HG03520 (cell line): ENCODE results near the gene NANOS3.
A peak's percentile ranks its signal among the peaks of the same experiment; 100 is the strongest.
"Not testable (repeated sequence)": the region's sequence is repeated elsewhere in the genome, so short reads cannot be mapped to it uniquely, and the experiment has no call there.

ENCODE experiments used
- ATAC-seq: cut with Tn5 transposase; IDR thresholded peaks from one replicate; pipeline ENCODE4 v1.9.1; 2021; ENCODE audit warnings: mild to moderate bottlenecking, moderate library complexity; ENCODE audit not compliant: unreplicated experiment

Gene NANOS3

DNA sequence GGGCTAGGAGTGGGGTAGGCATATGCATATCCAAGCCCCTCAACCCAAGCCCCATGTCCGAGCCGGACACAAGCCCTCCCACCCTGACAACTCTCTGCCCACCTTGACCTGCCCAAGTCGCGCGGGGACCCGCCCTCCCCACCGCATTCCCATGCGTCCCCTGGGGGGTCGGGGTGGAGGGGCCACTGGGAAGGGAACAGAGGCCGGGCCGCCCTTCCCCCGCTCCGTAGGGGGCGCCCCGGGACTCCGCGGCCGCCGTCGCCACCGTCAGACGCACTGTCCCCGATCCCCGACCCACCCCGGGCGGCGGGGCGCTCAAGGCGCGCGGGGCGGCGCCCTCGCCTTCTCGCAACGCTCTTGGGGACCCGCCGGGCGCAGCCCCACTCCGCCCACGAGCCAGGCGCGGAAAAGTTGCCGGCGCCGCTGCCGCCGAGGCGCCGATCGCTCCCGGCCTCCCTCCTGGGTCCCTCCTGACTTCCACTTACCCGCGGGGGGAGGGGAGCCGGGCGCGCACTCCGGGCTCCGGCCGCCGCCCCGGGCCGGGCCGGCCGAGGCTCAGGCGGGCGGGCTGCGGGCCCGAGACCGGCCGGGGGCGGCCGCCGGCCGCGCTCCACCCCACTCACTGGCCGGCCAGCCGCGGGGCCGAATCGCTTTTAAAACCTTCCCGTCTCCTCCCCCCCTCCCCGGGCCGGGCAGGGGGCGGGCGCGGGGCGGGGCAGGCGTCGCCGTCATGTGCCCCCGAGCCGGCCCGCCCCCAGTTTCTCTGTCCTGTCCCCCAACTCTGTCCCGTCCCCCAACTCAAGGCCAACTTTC lies 34.4 kb upstream of the NANOS3 start:
- ATAC-seq = no peak

DNA sequence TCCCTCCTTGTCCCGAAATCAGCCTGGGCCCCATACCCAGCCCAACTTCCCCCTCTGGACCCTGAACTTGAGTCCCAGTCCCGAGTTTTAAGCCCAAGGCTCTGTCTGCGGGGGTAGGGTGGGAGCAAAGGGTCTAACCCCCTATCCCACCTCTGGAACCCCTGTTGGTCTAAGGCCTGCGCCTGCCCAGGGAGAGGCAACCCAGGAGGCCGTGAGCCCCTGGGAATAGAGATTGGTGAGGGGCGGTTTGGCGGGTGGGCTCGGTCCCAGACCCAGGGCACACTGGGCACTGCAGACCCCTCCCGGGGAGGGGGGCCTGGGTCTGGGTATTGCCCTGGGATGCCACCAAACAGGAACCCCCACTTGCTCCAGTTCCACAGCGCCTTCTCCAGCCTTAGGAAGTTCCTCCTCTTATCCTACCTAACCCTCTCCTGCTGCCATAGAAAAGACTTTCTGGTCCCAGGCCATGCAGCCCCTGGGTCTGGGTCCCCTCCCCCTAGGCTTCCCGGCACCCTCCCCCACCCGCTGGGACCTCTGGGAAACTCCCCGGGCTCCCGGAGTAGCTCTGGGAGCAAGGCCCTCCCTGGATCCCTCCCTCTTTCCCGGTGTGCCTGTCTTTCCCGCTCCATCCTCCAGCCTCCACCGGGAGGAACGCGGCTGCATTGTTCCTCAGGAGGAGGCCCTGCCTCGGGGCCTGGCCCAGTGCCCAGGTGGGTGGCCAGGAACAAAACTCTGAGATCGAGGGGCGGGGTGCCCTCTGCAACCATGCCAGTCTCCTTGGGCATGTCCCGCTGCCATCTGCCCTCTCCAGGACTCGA lies 33.6 kb upstream of the NANOS3 start:
- no peak for ATAC-seq

DNA sequence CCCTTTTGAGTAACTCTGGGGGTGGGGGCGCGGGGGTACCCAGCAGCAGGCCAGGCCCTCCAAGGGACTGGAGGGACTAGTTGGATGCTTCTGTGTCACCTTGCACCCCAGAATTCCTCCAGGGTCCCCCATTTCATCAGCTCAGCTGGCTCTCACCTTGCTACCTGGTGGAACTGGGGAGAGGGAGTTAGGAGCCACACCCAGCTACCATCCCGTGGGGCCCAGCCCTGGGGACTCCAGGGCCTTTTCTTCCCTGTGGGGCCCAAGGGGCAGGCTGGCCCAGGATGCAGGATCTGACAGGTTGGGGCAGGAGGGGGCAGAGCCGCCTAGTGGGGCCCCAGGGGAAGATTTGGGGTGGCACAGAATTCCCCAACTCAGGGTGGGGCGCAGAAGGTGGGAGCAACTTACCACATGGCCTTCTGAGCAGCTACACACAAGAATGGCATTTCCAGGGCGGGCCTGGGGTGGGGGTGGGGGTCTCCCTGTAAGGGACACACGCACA lies 32.8 kb upstream of the NANOS3 start:
- no peak for ATAC-seq

DNA sequence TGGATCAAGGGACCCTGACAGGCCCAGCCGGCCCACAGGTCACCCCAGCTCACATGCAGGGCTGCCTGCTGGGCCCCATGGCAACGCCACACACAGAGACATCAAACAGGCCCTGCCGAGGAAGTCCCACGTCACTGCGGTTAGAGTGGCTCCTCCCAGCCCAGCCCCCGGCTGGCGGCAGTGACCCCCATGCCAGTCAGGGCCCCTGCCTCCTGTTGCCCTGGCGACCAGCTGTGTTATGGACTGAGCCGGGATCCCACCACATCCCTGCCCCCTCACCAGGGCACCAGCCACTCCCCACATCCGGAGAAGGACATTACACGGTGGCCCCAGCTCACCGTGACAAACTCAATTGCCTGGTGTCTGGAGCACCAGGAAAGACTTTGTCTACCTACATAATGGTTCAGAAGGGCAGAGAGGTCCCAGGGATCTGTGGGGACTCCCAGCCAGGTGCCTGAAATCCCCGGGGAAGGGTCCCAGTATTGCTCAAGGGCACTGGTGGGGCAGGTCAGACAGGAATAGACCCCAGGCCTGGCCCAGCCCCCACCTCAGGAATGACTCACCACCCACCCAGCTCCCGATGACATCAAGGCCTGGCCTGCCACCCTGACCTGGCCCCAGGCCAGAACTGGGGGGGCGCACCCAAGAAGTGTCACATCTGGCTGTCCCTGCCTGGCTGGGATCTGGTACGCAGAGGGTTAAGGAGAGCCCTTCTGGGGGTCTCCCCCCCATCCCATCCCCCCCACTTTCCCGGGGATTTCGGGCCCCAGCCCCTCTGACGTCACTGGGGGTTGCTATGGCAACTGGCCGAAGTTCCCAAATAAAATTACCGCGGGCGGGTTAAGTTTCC lies 30.2 kb upstream of the NANOS3 start:
- peak; percentile 41 for ATAC-seq

DNA sequence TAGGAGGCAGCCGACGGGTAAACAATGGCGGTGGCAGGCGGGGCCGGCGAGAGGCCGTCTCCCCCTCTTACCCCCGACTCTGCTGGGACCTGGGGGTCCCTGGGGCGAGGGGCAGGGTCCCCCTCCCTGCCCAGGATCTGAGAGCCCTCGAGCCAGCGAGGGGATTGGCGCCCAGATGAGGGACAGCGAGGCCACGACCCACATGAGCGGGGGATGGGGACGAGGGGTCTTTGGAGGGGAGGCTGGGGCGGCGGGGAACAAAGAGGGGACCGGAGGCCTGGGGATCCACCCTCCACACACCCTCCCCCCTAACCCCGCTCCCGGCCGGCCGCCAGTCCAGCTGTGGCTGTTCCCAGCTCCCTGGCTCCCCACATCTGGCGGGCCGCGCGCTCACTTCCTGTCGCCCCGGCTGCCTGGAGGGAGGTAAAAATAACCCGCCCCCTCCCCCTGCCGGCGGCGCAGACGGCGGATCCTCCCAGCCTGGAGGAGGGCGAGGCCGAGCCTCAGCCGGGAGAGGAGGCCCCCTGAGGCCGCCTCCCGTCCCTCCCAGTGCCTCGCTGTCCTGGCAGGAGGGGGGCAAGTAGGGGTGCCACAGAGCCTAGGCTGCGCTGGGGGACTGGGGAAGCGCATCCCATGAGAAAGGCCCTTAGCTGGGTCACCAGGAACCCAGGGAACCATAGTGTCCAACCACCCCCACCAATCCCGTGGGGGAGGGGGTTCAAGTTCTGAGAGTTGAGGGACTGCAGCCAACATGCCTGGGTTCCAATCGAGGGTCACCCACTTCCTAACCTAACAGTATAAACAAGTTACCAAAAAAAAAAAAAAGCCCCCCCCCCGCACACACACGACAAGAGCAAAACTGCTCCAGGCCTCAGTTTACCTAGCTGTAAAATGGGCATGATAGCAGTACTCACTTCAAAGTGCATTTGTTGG lies 29.3 kb upstream of the NANOS3 start:
- ATAC-seq = no peak

DNA sequence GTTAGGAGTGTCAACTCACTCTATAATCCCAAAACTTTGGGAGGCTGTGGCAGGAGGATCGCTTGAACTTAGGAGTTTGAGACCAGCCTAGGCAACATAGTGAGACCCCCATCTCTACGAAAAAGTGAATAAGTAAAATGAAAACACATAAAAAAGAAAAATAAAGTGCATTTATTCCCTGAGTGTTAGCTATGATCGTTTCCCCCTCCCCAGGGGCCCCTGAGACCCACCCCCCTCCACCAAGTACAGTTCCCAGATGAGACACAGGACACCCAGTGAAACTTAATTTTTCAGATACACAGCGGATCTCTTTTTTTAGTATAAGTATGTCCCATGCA lies 28.6 kb upstream of the NANOS3 start:
- ATAC-seq = no peak

DNA sequence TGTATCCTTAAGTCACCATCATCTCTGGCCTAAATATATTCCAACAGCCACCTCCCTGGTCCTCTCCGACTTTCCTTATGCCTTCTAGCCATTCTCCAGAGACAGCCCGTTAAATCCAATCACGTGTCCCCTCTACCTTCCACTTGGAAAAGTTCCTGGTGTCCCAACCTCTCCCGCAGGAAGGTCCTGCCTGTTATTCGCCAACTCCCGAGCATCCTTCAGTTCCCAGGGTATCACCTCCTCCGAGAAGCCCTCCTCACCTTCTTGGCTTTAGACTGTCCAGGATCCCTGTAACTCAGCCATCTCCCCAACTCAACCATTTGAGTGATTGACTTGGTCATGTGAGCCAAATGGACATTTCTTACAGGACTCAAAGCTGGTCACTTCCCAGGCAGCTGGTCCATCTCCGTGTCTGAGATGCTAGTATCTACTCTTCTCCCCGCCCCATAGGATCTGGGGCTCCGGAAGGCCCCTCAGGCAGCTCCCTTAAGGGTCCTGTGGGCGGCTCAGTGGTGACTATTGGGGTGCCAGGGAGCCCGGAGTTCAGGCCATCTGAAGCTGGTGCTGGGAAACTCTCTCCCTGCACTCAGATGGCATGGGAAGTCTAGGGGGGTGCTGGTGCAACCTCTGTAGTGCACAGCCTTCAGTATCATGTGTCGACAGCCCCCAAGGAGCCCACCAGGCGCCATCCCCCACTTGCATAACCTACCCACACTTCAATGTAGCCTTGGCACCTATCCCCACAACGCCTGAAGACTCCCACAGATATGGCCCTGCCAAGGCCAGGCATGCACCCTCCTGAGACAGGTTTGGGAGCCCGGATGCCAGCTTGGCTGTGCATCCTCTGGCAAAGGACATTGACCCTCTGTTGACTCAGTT lies 27.9 kb upstream of the NANOS3 start:
- ATAC-seq = no peak

DNA sequence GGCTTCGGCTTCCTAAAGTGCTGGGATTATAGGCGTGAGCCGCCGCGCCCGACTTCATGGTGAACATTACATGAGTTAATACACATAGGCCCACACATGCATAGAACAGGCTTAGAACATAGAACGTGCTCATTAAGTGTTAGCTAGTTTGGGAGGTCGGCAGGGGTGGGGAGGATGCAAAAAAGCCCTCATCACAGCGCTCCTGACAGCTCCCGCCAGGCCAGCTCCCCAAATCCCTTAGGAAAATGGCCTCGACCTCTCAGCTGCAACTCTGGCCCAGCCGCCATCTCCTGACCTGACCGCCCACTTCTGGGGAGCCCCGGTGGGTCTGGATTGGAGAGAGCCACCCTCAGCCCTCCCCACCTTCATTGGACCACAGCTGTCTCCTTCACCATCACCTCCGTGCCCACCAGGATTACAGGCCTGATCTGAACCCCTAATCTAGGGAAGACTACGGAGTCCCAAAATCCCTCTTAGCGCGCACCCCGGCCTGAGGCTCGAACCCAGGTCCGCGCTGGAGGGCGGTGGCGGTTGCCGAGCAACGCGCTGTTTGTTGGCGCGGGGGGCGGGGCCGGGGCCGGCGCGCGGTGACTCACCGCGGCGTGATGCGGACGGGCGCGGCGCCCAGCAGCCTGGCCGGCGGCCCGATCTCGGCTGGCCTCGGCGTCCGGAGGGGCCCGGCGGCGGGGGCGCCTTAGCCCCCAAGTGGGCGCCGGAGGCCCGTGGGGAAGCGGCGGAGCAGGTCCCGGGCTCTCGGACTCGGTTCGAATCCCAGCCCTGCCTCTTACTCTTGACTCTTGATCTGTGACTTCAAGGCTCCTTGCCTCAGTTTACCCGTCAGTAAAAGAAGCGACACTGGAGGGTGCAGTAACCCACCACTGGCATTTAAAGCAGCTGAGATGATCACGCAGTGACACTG lies 26.7 kb upstream of the NANOS3 start:
- ATAC-seq = no peak

DNA sequence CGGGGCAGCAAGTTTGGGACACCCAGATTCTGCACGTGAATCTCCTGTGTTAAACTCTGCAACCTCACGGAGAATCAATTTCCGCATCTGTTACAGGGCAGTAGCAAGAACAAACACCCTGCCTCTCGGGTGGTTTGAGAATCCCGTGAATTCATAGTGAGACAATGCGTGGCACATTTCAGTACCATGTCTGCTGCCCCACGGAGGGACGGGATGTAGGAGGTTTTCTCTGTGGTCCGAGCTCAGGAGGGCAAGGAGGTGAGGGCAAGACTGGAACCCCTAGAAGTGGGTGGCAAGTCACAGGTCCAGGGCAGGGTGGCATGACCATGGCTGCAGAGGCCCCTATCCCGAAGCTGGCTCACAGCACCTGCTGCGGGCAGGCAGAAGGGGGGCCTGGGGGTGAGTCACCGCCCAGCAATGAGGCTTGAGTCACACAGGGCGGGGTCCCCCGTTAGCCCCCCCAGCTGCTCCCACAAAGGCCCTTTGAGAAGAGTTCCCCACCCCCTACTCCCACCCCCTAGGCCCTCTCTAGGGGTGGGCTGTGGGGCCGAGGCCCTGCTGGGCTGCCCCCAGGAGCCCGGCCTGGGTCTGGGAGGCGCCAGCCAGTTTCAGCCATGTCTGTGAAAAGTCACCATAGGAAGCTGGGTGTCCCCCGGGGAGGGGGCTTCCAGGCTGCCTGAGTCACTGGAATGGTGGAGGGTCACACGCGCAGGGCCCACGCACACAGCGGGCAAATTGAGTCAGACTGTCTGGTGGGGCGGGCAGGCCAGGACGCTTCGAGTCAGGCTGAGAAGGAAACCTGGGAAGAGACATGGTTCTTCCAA lies 25.8 kb upstream of the NANOS3 start:
- ATAC-seq = no peak

DNA sequence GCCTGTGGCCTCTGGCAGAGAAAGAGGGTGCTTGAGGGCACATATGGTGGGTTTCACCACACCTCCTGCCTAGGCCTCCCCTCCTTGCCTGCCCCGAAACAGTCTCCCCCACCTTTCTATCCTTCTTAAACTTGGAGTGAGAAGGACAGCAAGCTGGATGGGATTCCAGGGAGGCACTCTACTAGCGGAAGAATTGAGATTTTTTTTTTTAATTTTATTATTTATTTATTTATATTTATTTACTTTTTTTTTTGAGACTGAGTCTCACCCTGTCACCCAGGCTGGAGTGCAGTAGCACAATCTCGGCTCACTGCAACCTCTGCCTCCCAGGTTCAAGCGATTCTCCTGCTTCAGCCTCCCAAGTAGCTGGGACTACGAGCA lies 25.2 kb upstream of the NANOS3 start:
- ATAC-seq = not testable (repeated sequence)

DNA sequence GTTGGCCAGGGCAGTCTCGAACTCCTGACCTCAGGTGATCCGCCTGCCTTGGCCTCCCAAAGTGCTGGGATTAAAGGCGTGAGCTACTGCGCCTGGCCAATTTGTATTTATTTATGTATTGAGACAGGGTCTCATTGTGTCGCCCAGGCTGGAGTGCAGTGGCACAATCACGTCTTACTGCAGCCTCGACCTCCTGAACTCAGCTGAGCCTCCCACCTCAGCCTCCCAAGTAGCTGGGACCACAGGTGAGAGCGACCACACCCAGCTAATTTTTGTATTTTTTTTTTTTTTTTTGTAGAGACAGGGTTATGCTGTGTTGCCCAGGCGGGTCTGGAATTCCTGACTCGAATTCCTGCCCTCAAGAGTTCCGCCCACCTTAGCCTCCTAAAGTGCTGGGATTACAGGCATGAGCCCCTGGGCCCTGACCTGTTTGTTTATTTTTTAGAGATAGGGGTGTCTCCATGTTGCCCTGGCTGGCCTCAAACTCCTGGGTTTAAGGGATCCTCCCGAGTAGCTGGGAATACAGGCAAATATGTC lies 24.7 kb upstream of the NANOS3 start:
- not testable (repeated sequence) for ATAC-seq

DNA sequence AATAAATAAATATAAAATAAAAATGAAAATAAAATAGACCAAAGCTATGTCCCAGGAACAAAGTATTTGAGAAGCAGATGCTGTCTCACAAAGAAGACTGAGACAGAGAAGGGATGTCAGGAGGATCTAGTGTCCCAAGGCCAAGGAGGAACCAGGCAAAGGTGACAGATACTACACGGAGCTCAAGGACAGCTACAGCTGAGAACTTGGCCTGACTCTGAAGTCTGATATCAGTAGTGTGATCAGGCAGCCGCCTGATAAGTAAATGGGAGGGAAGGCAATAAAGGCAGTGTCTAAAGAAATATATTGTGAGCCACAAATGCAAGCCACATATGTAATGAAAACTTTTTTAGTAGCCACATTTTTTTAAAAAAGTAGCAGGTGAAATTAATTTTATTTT lies 20.4 kb upstream of the NANOS3 start:
- ATAC-seq = no peak

DNA sequence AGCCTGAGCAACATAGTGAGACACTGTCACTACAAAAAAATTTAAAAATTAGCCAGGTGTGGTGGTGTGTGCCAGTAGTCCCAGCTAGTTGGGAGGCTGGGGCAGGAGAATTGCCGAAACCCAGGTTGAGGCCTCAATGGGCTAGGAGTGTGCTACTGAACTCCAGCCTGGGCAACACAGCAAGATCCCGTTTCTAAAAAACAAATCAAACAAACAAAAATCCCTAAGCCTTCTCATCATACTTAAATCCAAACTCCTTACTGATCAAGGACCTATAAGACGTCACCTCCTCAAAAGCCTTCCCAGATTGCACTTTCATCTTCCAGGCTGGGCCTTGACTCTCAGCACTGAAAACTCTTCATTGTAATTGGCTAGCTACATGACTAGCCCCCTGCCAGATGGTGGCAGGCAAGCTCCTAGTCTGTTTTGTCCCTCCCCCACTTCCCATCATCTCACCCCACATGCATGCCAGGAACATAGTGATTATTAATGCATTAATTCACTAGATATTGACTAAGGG lies 17.5 kb upstream of the NANOS3 start:
- ATAC-seq = no peak

DNA sequence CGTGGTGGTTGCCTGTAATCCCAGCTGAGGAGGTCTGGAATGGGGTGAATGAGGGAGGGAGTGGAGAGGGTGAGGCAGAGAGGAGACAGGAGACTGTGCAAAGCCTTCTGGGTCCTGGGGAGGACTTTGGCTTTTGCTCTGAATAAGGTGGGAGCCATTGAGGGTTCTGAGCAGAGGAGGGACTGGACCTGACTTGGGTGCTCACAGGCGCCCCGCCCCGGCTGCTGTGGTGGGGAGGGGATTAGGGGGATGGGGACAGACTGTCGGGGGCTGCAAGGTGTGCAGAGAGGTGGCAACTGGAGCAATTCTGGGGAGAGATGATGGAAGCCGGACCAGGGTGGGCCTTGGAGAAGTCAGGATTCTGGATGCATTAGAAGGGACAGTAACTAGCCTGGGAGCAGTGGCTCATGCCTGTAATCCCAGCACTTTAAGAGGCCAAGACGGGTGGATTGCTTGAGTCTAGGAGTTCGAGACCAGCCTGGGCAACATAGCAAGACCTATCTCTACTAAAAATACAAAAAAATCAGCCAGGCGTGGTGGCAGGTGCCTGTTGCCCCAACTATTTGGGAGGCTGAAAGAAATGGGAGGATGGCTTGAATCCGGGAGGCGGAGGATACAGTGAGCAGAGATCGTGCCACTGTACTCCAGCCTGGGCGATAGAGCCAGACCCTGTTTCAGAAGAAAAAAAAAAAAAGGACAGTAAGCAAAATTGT lies 16.1 kb upstream of the NANOS3 start:
- no peak for ATAC-seq

DNA sequence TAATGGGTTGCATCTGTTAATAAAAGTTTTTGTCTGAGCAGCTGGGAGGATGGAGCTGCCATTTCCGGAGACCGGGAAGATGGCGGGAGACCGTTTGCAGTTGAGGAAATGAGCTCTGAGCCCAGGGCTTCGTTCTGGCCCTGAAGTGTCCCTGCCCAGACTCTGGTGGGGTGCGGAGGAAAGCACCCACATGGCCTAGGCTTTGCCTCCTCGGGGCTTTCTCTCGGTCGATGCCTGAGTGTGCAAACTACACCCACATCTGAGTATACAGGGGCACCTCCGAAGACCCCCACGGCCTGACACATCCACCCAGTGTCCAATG lies 15.6 kb upstream of the NANOS3 start:
- ATAC-seq = peak; percentile 20
